Psoas muscle (tissue), 8 donors: ENCODE measurements around the gene CYSLTR2. TPM values are rescaled to one million over a fixed set of nuclear protein-coding genes. Genes with fewer than 3 reads are reported as not detected.
A peak's percentile ranks its signal among the peaks of the same experiment; 100 is the strongest.

ENCODE experiments used
- ATAC-seq, 4 donors: fragments of 200-7000 bp; cut with Tn5 transposase; one replicate each; pipeline ENCODE4 v1.9.1; 2020; ENCODE audit warnings: moderate library complexity in 3 of 4, mild to moderate bottlenecking in 2 of 4
- DNase-seq, 2 donors: peaks; one replicate each; pipeline ENCODE4 v3.0.0-alpha.2; 2020
- H3K27ac ChIP-seq: fragments of 200-600 bp; one replicate; pipeline ENCODE4 v1.8.0; 2022
- H3K27me3 ChIP-seq, 3 donors: fragments of 200-600 bp in 1 of 3; one replicate each; pipeline versions ENCODE4 v1.6.1 to v1.8.0; 2013 to 2022; ENCODE audit warnings: low read length in 2 of 3, mild to moderate bottlenecking in 2 of 3, moderate library complexity in 1 of 3; ENCODE audit not compliant: insufficient read depth in 3 of 3
- H3K36me3 ChIP-seq, 2 donors: fragments of 200-600 bp in 1 of 2; one replicate each; pipeline versions ENCODE4 v1.6.1 to v1.8.0; 2013 to 2022; ENCODE audit warnings: low read depth in 1 of 2, mild to moderate bottlenecking in 1 of 2, moderate library complexity in 1 of 2; ENCODE audit not compliant: insufficient read depth in 1 of 2
- H3K4me1 ChIP-seq: fragments of 200-600 bp; one replicate; pipeline ENCODE4 v1.8.0; 2022
- H3K4me3 ChIP-seq: fragments of 200-600 bp; one replicate; pipeline ENCODE4 v1.8.0; 2022; ENCODE audit warnings: mild to moderate bottlenecking
- H3K9me3 ChIP-seq: fragments of 200-600 bp; one replicate; pipeline ENCODE4 v1.8.0; 2022
- CTCF ChIP-seq: fragments of 200-600 bp; IDR thresholded peaks from one replicate; pipeline ENCODE4 v1.8.0; 2022; ENCODE audit warnings: antibody characterized with exemption
- WGBS, 3 donors: extraction: QIAGEN DNeasy Blood & Tissue Kit; methylation state at CpG; one replicate each; pipeline versions ENCODE4 v1.1.6 to v1.1.7; 2013; 5-methylcytosine and 5-hydroxymethylcytosine counted together
- intact Hi-C, 2 donors: fragments of 100-400 bp; cut with DNase I; formaldehyde crosslinking; loops; one replicate each; pipeline versions ENCODE4 v1.11.0 to v1.14.2; 2022
- polyA plus RNA-seq, 3 donors: library from polyadenylated mRNA; stranded (reverse); fragments of 200-250 nt; gene quantifications; one replicate each; pipeline ENCODE4 v1.2.3, GENCODE V29; 2013
- total RNA-seq, 4 donors: library from RNA; stranded (reverse); fragmentation: NEBNext Ultra II Directional in 2 of 4; extraction: Animal tissue kit (Norgen Biotek cat#: 25700) in 2 of 4; gene quantifications; one replicate each; pipeline versions ENCODE4 v1.2.1 to v1.2.4, GENCODE V29; 2021 to 2023
- donor health status: healthy with polysubstance abuse.
- donor health status: DM: no; HTN: no; CAD: no; lungs with moderate emphysema.
- donor health status: Bipolar disorder and iron deficiency.
- donor health status: healthy.
- donor health status: DM: yes; HTN: yes; CAD: no.
- donor health status: DM: no; HTN: no; CAD: no.
- donor health status: DM: no; HTN: no; CAD: no.
- donor health status: DM: yes; HTN: yes; CAD: no.

The CYSLTR2 gene
- total and polyA plus RNA-seq, 7 donors: 0.01 to 0.49 (median 0.04) TPM; not detected in 1

DNA sequence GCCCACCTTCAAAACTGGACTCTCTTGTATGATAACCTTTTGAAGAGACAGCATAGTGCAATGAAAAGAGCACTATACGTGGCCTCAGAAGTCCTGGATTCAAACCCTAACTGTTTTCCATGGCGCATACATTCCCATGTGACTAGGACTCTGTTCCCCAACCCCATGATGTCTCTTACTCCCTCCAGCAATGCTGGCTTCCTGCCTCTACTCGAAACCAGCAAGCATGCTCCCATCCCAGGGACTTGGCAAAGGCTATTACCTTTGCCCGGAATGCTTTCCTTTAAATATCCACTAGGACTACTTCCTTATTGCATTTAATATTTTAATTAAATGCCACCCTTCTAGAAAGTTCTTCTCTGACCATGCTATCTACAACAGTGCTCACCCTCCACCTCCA is 75.1 kb downstream of the CYSLTR2 start:
- Histone ChIP-seq H3K4me1 (no peaks in the 10 kb centered on the region), H3K4me3 (no peak overlapping the region), H3K9me3 (no peaks in the 10 kb centered on the region), H3K27me3 (no peaks in the 10 kb centered on the region), H3K36me3 (no peaks in the 10 kb centered on the region), H3K27ac (no peak overlapping the region)
- DNase-seq: no peak
- TF ChIP-seq CTCF: no peak
- WGBS, 3 donors: 77 to 90% (median 85%) methylated on average over 4 of the region's 4 CpGs
- intact Hi-C loops: no loop called here
- no peak for ATAC-seq

GRCh38 chr13:48729856-48730255 is 76.1 kb downstream of the CYSLTR2 start:
- DNase-seq: no peak
- intact Hi-C loops: loop anchor here in 1 of 2 donors (10.0 kb wide), 1 partner anchor 135 kb away; no protein-coding TSS in a partner anchor
- no peak for TF ChIP-seq CTCF

GRCh38 chr13:48731001-48731658 is 77.4 kb downstream of the CYSLTR2 start:
- H3K27ac ChIP-seq: no peak overlapping the region
- H3K4me3 ChIP-seq: no peak overlapping the region
- H3K9me3 ChIP-seq: no peaks in the 10 kb centered on the region
- H3K27me3 ChIP-seq: no peaks in the 10 kb centered on the region
- 57 to 70% (median 61%) methylated on average over 6 of the region's 6 CpGs for WGBS, 3 donors
- TF ChIP-seq CTCF: no peak
- H3K4me1 ChIP-seq: no peaks in the 10 kb centered on the region
- ATAC-seq (no peak), DNase-seq (no peak)
- intact Hi-C loops: loop anchor here in 1 of 2 donors (10.0 kb wide), 1 partner anchor 136 kb away; no protein-coding TSS in a partner anchor
- H3K36me3 ChIP-seq: no peaks in the 10 kb centered on the region

More at GRCh38 chr13:48729856-48730255, 76.1 kb downstream of the CYSLTR2 start:
- Histone ChIP-seq H3K36me3 (no peaks in the 10 kb centered on the region), H3K27ac (no peak overlapping the region), H3K27me3 (no peaks in the 10 kb centered on the region), H3K9me3 (no peaks in the 10 kb centered on the region), H3K4me3 (no peak overlapping the region), H3K4me1 (no peaks in the 10 kb centered on the region)
- no peak for ATAC-seq
- 77 to 82% (median 81%) methylated on average over 4 of the region's 4 CpGs for WGBS, 3 donors

- WGBS, 3 donors: 31 to 36% (median 33%) methylated on average over 16 of the region's 16 CpGs
- Histone ChIP-seq H3K27me3 (no peaks in the 10 kb centered on the region), H3K4me1 (no peaks in the 10 kb centered on the region), H3K9me3 (no peaks in the 10 kb centered on the region), H3K4me3 (no peak overlapping the region), H3K36me3 (no peaks in the 10 kb centered on the region), H3K27ac (no peak overlapping the region)
- intact Hi-C loops: loop anchor here in 1 of 2 donors (10.0 kb wide), 1 partner anchor 137 kb away; no protein-coding TSS in a partner anchor
- ATAC-seq (peak in 1 of 4 donors; percentile 48), DNase-seq (peak; percentile 37 to 68)
- TF ChIP-seq CTCF: peak; percentile 41
Measured at GRCh38 chr13:48731957-48732569, 78.3 kb downstream of the CYSLTR2 start.
